ENCODE results near the gene SETD1B. TPM values are rescaled to one million over a fixed set of nuclear protein-coding genes. Genes with fewer than 3 reads are reported as not detected.

Gene SETD1B
- total RNA-seq, 1 donor, result 5.8 TPM

- Histone ChIP-seq H4K20me1 (ENCODE audit: insufficient read depth, low read length) (peaks cover 53% of the 10 kb centered on the region), H3K4me2 (ENCODE audit: insufficient read depth, low read length) (peak overlapping the region; percentile 99), H3K9me3 (ENCODE audit: low read depth, low read length) (no peaks in the 10 kb centered on the region), H3K79me2 (ENCODE audit: insufficient read depth, low read length) (peaks cover 82% of the 10 kb centered on the region), H3K4me3 (ENCODE audit: insufficient read depth, low read length) (no peak overlapping the region), H2AFZ (ENCODE audit: low read length) (no peak overlapping the region), H3K36me3 (ENCODE audit: insufficient read depth, low read length) (peaks cover 40% of the 10 kb centered on the region), H3K27me3 (ENCODE audit: insufficient read depth, low read length) (no peaks in the 10 kb centered on the region), H3K4me1 (ENCODE audit: insufficient read depth, low read length) (peaks cover 37% of the 10 kb centered on the region), H3K27ac (ENCODE audit: low read depth, low read length) (no peak overlapping the region)
- no peak for DNase-seq (ENCODE audit: insufficient read length, low spot score, missing footprints)
- TF ChIP-seq, protein P1, sequence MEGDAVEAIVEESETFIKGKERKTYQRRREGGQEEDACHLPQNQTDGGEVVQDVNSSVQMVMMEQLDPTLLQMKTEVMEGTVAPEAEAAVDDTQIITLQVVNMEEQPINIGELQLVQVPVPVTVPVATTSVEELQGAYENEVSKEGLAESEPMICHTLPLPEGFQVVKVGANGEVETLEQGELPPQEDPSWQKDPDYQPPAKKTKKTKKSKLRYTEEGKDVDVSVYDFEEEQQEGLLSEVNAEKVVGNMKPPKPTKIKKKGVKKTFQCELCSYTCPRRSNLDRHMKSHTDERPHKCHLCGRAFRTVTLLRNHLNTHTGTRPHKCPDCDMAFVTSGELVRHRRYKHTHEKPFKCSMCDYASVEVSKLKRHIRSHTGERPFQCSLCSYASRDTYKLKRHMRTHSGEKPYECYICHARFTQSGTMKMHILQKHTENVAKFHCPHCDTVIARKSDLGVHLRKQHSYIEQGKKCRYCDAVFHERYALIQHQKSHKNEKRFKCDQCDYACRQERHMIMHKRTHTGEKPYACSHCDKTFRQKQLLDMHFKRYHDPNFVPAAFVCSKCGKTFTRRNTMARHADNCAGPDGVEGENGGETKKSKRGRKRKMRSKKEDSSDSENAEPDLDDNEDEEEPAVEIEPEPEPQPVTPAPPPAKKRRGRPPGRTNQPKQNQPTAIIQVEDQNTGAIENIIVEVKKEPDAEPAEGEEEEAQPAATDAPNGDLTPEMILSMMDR (IDR thresholded peaks at IDR 0.05; ENCODE audit: extremely low read depth, low read depth, low read length), result no peak
Measured at GRCh38 chr12:121807642-121808347, 4.0 kb downstream of the SETD1B start.

DNA sequence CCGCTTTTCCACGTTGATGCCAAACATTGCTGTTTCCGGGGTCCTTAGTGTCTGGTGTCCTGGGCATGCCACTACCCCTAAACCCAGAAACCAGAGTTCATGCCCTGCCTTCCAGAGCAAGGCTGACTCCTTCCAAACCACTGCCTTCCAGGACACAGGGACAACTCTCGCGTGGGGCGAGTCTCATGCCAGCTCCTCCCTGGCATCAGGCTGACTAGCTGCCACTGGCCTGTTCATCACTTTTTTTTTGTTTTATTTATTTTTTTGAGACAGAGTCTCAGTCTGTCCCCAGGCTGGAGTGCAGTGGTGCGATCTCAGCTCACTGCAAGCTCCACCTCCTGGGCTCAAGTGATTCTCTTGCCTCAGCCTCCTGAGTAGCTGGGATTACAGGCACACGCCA lies 4.8 kb downstream of the SETD1B start:
- Histone ChIP-seq H2AFZ (ENCODE audit: low read length) (no peak overlapping the region), H3K36me3 (ENCODE audit: insufficient read depth, low read length) (peaks cover 47% of the 10 kb centered on the region), H3K4me1 (ENCODE audit: insufficient read depth, low read length) (peaks cover 41% of the 10 kb centered on the region), H3K4me2 (ENCODE audit: insufficient read depth, low read length) (no peak overlapping the region), H3K4me3 (ENCODE audit: insufficient read depth, low read length) (no peak overlapping the region), H3K9me3 (ENCODE audit: low read depth, low read length) (no peaks in the 10 kb centered on the region), H3K27ac (ENCODE audit: low read depth, low read length) (no peak overlapping the region), H3K27me3 (ENCODE audit: insufficient read depth, low read length) (no peaks in the 10 kb centered on the region), H4K20me1 (ENCODE audit: insufficient read depth, low read length) (peaks cover 61% of the 10 kb centered on the region), H3K79me2 (ENCODE audit: insufficient read depth, low read length) (peaks cover 90% of the 10 kb centered on the region)
- TF ChIP-seq, protein P1 (IDR thresholded peaks at IDR 0.05; ENCODE audit: extremely low read depth, low read depth, low read length), result no peak
- DNase-seq (ENCODE audit: insufficient read length, low spot score, missing footprints), result no peak

DNA sequence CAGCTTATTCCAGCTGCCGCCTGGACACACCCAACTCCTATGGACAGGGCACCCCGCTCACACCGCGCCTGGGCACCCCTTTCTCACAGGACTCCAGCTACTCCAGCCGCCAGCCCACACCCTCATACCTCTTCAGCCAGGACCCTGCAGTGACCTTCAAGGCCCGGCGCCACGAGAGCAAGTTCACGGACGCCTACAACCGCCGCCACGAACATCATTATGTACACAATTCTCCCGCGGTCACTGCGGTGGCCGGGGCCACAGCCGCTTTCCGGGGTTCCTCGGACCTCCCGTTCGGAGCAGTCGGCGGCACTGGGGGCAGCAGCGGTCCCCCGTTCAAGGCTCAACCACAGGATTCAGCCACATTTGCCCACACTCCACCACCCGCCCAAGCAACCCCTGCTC lies 5.9 kb downstream of the SETD1B start:
- DNase-seq (ENCODE audit: insufficient read length, low spot score, missing footprints), result no peak
- Histone ChIP-seq H3K9me3 (ENCODE audit: low read depth, low read length) (no peaks in the 10 kb centered on the region), H3K36me3 (ENCODE audit: insufficient read depth, low read length) (peaks cover 54% of the 10 kb centered on the region), H3K79me2 (ENCODE audit: insufficient read depth, low read length) (peaks cover 97% of the 10 kb centered on the region), H3K27me3 (ENCODE audit: insufficient read depth, low read length) (no peaks in the 10 kb centered on the region), H3K4me2 (ENCODE audit: insufficient read depth, low read length) (no peak overlapping the region), H3K27ac (ENCODE audit: low read depth, low read length) (no peak overlapping the region), H3K4me1 (ENCODE audit: insufficient read depth, low read length) (peaks cover 41% of the 10 kb centered on the region), H3K4me3 (ENCODE audit: insufficient read depth, low read length) (no peak overlapping the region), H2AFZ (ENCODE audit: low read length) (no peak overlapping the region), H4K20me1 (ENCODE audit: insufficient read depth, low read length) (peaks cover 65% of the 10 kb centered on the region)
- TF ChIP-seq, protein P1 (IDR thresholded peaks at IDR 0.05; ENCODE audit: extremely low read depth, low read depth, low read length), result no peak

GRCh38 chr12:121810234-121810817 lies 6.5 kb downstream of the SETD1B start:
- TF ChIP-seq, protein P1 (IDR thresholded peaks at IDR 0.05; ENCODE audit: extremely low read depth, low read depth, low read length), result no peak
- DNase-seq (ENCODE audit: insufficient read length, low spot score, missing footprints), result no peak
- Histone ChIP-seq H3K9me3 (ENCODE audit: low read depth, low read length) (no peaks in the 10 kb centered on the region), H3K27ac (ENCODE audit: low read depth, low read length) (no peak overlapping the region), H3K27me3 (ENCODE audit: insufficient read depth, low read length) (no peaks in the 10 kb centered on the region), H3K4me3 (ENCODE audit: insufficient read depth, low read length) (no peak overlapping the region), H3K4me1 (ENCODE audit: insufficient read depth, low read length) (peaks cover 41% of the 10 kb centered on the region), H3K79me2 (ENCODE audit: insufficient read depth, low read length) (peaks cover 97% of the 10 kb centered on the region), H3K36me3 (ENCODE audit: insufficient read depth, low read length) (peaks cover 60% of the 10 kb centered on the region), H3K4me2 (ENCODE audit: insufficient read depth, low read length) (peak overlapping the region; percentile 90), H4K20me1 (ENCODE audit: insufficient read depth, low read length) (peaks cover 63% of the 10 kb centered on the region), H2AFZ (ENCODE audit: low read length) (no peak overlapping the region)
